ENCODE measurements around the gene UPK3A.

DNA sequence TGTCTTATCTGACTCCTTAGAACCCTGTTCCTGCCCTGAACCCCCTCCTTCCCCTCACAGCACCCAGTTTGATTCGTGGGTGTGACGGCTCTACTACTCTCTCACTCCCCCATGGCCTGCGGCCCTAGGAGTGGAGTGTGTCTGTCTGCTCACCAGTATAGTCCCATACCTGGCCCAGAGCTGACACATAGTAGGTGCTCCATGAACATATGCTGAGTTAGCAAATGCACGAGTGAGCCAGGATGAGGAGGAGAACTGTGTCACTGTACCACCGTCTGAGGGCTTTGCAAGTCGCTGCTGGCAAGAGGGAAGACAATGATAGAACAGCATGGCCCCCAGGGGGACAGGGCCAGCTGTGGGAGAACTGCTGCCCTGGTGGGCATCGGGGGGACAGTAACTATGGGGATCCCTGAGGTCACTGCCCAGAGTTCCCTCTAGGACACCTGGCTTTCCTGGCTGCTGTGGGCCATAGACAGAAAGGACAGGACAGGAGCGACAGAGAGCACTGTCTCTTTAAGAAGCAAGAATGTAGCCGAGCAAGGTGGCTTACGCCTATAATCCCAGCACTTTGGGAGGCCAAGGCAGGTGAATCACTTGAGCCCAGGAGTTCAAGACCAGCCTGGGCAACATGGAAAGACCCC lies 24.9 kb upstream of the UPK3A start:
- TF ChIP-seq, protein P1, sequence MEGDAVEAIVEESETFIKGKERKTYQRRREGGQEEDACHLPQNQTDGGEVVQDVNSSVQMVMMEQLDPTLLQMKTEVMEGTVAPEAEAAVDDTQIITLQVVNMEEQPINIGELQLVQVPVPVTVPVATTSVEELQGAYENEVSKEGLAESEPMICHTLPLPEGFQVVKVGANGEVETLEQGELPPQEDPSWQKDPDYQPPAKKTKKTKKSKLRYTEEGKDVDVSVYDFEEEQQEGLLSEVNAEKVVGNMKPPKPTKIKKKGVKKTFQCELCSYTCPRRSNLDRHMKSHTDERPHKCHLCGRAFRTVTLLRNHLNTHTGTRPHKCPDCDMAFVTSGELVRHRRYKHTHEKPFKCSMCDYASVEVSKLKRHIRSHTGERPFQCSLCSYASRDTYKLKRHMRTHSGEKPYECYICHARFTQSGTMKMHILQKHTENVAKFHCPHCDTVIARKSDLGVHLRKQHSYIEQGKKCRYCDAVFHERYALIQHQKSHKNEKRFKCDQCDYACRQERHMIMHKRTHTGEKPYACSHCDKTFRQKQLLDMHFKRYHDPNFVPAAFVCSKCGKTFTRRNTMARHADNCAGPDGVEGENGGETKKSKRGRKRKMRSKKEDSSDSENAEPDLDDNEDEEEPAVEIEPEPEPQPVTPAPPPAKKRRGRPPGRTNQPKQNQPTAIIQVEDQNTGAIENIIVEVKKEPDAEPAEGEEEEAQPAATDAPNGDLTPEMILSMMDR (IDR thresholded peaks at IDR 0.05; ENCODE audit: insufficient read depth, low read length): no peak
- TF ChIP-seq POLR2AphosphoS5 (IDR thresholded peaks at IDR 0.05; ENCODE audit: low read depth): no peak
- TF ChIP-seq, protein P2, sequence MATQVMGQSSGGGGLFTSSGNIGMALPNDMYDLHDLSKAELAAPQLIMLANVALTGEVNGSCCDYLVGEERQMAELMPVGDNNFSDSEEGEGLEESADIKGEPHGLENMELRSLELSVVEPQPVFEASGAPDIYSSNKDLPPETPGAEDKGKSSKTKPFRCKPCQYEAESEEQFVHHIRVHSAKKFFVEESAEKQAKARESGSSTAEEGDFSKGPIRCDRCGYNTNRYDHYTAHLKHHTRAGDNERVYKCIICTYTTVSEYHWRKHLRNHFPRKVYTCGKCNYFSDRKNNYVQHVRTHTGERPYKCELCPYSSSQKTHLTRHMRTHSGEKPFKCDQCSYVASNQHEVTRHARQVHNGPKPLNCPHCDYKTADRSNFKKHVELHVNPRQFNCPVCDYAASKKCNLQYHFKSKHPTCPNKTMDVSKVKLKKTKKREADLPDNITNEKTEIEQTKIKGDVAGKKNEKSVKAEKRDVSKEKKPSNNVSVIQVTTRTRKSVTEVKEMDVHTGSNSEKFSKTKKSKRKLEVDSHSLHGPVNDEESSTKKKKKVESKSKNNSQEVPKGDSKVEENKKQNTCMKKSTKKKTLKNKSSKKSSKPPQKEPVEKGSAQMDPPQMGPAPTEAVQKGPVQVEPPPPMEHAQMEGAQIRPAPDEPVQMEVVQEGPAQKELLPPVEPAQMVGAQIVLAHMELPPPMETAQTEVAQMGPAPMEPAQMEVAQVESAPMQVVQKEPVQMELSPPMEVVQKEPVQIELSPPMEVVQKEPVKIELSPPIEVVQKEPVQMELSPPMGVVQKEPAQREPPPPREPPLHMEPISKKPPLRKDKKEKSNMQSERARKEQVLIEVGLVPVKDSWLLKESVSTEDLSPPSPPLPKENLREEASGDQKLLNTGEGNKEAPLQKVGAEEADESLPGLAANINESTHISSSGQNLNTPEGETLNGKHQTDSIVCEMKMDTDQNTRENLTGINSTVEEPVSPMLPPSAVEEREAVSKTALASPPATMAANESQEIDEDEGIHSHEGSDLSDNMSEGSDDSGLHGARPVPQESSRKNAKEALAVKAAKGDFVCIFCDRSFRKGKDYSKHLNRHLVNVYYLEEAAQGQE (IDR thresholded peaks at IDR 0.05; ENCODE audit: insufficient replicate concordance, low read depth): no peak
- TF ChIP-seq SPI1 (IDR thresholded peaks at IDR 0.05; ENCODE audit: borderline replicate concordance, low read depth): no peak
